Smooth muscle cell (in vitro differentiated cells): ENCODE data around the gene GPC5. TPM values are rescaled to one million over a fixed set of nuclear protein-coding genes. Genes with fewer than 3 reads are reported as not detected.

Experiments
- DNase-seq: peaks from one replicate; lab custom pipeline; 2025; ENCODE audit not compliant: unreplicated experiment; lab: John Stamatoyannopoulos, UW
- H2AFZ ChIP-seq: fragments of 200-600 bp; sonication (generic); 2 replicates; pipeline ENCODE4 v1.6.0; 2016; ENCODE audit warnings: antibody characterized with exemption, low read depth, mild to moderate bottlenecking
- H3F3A ChIP-seq: fragments of 200-600 bp; sonication (generic); 2 replicates; pipeline ENCODE4 v1.6.0; 2017; ENCODE audit warnings: antibody characterized with exemption, low read depth
- H3K27ac ChIP-seq: fragments of 200-600 bp; sonication (generic); 2 replicates; pipeline ENCODE4 v1.5.1; 2016; ENCODE audit warnings: low read depth, mild to moderate bottlenecking
- H3K27me3 ChIP-seq: fragments of 200-600 bp; sonication (generic); 2 replicates; pipeline ENCODE4 v1.6.1; 2016; ENCODE audit warnings: low read depth, mild to moderate bottlenecking
- H3K36me3 ChIP-seq: fragments of 200-600 bp; sonication (generic); 2 replicates; pipeline ENCODE4 v1.5.1; 2016; ENCODE audit warnings: low read depth
- H3K4me1 ChIP-seq: fragments of 200-600 bp; sonication (generic); 2 replicates; pipeline ENCODE4 v1.5.1; 2016; ENCODE audit warnings: low read depth
- H3K4me2 ChIP-seq: fragments of 200-600 bp; sonication (generic); 2 replicates; pipeline ENCODE4 v1.6.0; 2016; ENCODE audit warnings: mild to moderate bottlenecking
- H3K4me3 ChIP-seq: fragments of 200-600 bp; sonication (generic); 2 replicates; pipeline ENCODE4 v1.5.1; 2016; ENCODE audit warnings: mild to moderate bottlenecking
- H3K79me2 ChIP-seq: fragments of 200-600 bp; sonication (generic); 2 replicates; pipeline ENCODE4 v1.6.0; 2016; ENCODE audit warnings: low read depth, mild to moderate bottlenecking
- H3K9ac ChIP-seq: fragments of 200-600 bp; sonication (generic); 2 replicates; pipeline ENCODE4 v1.6.0; 2016; ENCODE audit warnings: low read depth
- H3K9me3 ChIP-seq: fragments of 200-600 bp; sonication (generic); replicated peaks from 2 replicates; pipeline ENCODE4 v1.5.1; 2016; ENCODE audit warnings: low read depth
- H4K20me1 ChIP-seq: fragments of 200-600 bp; sonication (generic); 2 replicates; pipeline ENCODE4 v1.6.0; 2016; ENCODE audit warnings: low read depth
- WGBS: methylation state at CpG from one replicate; pipeline ENCODE4 v1.1.7; 2016; ENCODE audit warnings: low lambda C conversion rate; 5-methylcytosine and 5-hydroxymethylcytosine counted together
- polyA plus RNA-seq: library from polyadenylated mRNA; unstranded; fragments of >200 nt; fragmentation: Nextera tagmentation; extraction: Ambion mirVana; gene quantifications from 2 replicates; pipeline ENCODE4 v1.2.1, GENCODE V29; 2016
- total RNA-seq: library from RNA; depleted of rRNA; stranded (reverse); fragments of >200 nt; gene quantifications from 2 replicates; pipeline ENCODE4 v1.2.3, GENCODE V29; 2014
- TF ChIP-seq, protein P1 (sequence below): fragments of 200-600 bp; sonication (generic); IDR thresholded peaks from 2 replicates; pipeline ENCODE4 v1.5.1; 2017; ENCODE audit warnings: borderline replicate concordance, mild to moderate bottlenecking, antibody characterized with exemption; ENCODE audit not compliant: insufficient read depth, poor library complexity, severe bottlenecking

The GPC5 gene
- total and polyA plus RNA-seq, 2 experiments from 2014 or later, result 0.99 to 1.0 TPM

GRCh38 chr13:92864584-92865284 is 1466.3 kb downstream of the GPC5 start:
- Histone ChIP-seq H3K36me3 (no peaks in the 10 kb centered on the region), H3K27ac (no peak overlapping the region), H3K4me2 (no peak overlapping the region), H3K27me3 (peaks cover 13% of the 10 kb centered on the region), H2AFZ (no peak overlapping the region), H3K9ac (no peak overlapping the region), H3K79me2 (no peaks in the 10 kb centered on the region), H3K9me3 (no peaks in the 10 kb centered on the region), H4K20me1 (no peaks in the 10 kb centered on the region), H3K4me3 (no peak overlapping the region), H3K4me1 (no peaks in the 10 kb centered on the region), H3F3A (no peaks in the 10 kb centered on the region)
- no peak for DNase-seq
- TF ChIP-seq, protein P1, sequence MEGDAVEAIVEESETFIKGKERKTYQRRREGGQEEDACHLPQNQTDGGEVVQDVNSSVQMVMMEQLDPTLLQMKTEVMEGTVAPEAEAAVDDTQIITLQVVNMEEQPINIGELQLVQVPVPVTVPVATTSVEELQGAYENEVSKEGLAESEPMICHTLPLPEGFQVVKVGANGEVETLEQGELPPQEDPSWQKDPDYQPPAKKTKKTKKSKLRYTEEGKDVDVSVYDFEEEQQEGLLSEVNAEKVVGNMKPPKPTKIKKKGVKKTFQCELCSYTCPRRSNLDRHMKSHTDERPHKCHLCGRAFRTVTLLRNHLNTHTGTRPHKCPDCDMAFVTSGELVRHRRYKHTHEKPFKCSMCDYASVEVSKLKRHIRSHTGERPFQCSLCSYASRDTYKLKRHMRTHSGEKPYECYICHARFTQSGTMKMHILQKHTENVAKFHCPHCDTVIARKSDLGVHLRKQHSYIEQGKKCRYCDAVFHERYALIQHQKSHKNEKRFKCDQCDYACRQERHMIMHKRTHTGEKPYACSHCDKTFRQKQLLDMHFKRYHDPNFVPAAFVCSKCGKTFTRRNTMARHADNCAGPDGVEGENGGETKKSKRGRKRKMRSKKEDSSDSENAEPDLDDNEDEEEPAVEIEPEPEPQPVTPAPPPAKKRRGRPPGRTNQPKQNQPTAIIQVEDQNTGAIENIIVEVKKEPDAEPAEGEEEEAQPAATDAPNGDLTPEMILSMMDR, result no peak
- 90% methylated on average over 6 of the region's 6 CpGs for WGBS

- 71% methylated on average over 3 of the region's 3 CpGs for WGBS
- no peaks in the 10 kb centered on the region for H3K79me2 ChIP-seq
- H3K27me3 ChIP-seq, result no peaks in the 10 kb centered on the region
- no peaks in the 10 kb centered on the region for H3K4me1 ChIP-seq
- H3K27ac ChIP-seq, result no peak overlapping the region
- no peaks in the 10 kb centered on the region for H3F3A ChIP-seq
- H3K4me3 ChIP-seq, result no peak overlapping the region
- H3K9ac ChIP-seq, result no peak overlapping the region
- H3K4me2 ChIP-seq, result no peak overlapping the region
- H3K36me3 ChIP-seq, result no peaks in the 10 kb centered on the region
- TF ChIP-seq, protein P1, result no peak
- no peak overlapping the region for H2AFZ ChIP-seq
- H4K20me1 ChIP-seq, result no peaks in the 10 kb centered on the region
- DNase-seq, result no peak
- H3K9me3 ChIP-seq, result no peaks in the 10 kb centered on the region
Measured at GRCh38 chr13:92873029-92873428, 1474.6 kb downstream of the GPC5 start.

DNA sequence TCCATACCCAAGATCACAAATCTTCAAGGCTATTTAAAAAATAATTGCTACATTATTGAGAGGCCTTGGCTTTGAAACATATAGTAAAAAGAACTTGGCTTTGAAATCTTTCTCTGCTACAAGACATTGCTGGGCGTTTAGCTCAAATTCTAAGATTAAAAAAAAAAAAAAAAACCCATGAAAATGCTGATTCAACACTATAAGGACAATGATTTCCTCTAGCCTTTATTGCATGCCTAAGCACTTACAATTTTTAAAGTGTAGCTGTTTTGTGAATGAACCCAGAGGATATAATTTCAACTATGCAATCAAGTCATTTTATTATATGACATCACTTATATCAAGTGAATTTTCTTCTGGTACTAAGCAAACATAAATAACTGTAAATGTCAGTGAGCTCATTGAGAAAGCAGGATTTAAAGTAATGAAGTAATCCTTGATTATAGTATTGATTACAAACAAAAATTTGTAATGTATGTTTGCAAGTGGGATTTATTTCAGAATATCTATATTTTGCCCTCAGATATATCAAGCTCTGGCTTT is 1488.2 kb downstream of the GPC5 start:
- Histone ChIP-seq H3K9ac (no peak overlapping the region), H3K4me1 (no peaks in the 10 kb centered on the region), H3K27me3 (no peaks in the 10 kb centered on the region), H4K20me1 (no peaks in the 10 kb centered on the region), H3K4me2 (no peak overlapping the region), H3K79me2 (no peaks in the 10 kb centered on the region), H3K36me3 (no peaks in the 10 kb centered on the region), H3K9me3 (no peaks in the 10 kb centered on the region), H2AFZ (no peak overlapping the region), H3K4me3 (no peak overlapping the region), H3F3A (no peaks in the 10 kb centered on the region), H3K27ac (no peak overlapping the region)
- DNase-seq, result no peak
- TF ChIP-seq, protein P1, result no peak
- WGBS, result 91% methylated on average over 1 of the region's 1 CpG

DNA sequence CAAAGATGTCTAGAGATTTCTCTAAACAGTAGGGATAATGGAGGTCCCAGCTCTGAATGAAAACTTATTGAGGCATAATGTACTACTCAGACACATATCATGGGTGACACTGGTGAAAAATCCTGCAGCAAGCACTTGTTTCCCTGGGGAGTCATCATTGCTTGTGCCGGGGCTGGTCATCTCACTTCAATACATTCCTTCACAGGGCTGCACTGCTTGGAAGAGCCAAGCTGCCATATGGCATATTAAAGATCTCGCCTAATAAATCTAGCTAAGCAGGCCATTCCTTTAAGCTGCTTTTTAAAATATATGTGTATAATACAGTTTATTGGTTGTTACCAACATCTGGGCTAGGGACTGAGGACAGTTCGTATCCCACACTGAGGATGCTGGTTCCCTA is 1496.0 kb downstream of the GPC5 start:
- no peak overlapping the region for H3K27ac ChIP-seq
- no peaks in the 10 kb centered on the region for H3K36me3 ChIP-seq
- no peaks in the 10 kb centered on the region for H3K79me2 ChIP-seq
- no peaks in the 10 kb centered on the region for H3K4me1 ChIP-seq
- 61% methylated on average over 3 of the region's 3 CpGs for WGBS
- no peak for DNase-seq
- no peak overlapping the region for H3K9ac ChIP-seq
- no peaks in the 10 kb centered on the region for H4K20me1 ChIP-seq
- TF ChIP-seq, protein P1, result no peak
- no peaks in the 10 kb centered on the region for H3F3A ChIP-seq
- no peak overlapping the region for H3K4me3 ChIP-seq
- no peaks in the 10 kb centered on the region for H3K27me3 ChIP-seq
- H2AFZ ChIP-seq, result no peak overlapping the region
- H3K9me3 ChIP-seq, result no peaks in the 10 kb centered on the region
- no peak overlapping the region for H3K4me2 ChIP-seq
